GM12801 (cell line): ENCODE results near the gene RAD51B.

Source experiments
- TF ChIP-seq, protein P1 (sequence below): IDR thresholded peaks from one replicate; pipeline ENCODE4 v1.5.1; 2011; ENCODE audit warnings: control low read depth; ENCODE audit not compliant: insufficient read length; ENCODE audit errors: extremely low read depth

Gene RAD51B

DNA sequence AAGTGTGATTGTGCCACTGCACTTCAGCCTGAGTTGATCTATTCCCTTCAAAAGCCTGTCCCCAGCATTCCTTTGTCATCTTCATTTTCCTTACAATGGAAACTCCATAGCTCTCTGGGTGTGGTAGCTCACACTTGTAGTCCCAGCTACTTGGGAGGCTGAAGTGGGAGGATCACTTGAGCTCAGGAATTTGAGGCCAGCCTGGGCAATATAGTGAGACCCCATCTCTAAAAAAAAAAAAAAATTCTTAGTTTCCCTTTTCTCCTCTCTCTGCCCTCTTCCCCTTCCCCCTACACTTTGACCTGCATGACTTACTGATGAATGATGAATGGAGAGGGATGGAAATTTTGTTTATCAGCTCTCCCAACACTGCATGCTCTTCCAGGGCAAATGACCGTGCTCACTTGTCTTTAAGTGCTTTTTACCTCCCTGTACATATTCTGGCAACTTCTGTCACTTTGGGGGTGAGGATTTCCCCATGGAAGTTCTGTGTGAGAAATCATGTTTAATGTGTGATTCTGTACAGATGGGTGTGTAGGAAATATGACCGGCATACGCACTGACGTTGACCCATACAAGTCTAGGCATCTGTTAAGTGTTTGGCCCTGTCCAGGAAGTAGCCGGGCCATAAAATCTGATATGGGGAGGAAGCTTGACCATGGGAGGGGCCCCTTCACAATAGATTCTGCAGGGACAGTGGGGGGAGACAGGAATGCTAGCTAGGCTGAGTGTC is 907.9 kb downstream of the RAD51B start:
- TF ChIP-seq, protein P1, sequence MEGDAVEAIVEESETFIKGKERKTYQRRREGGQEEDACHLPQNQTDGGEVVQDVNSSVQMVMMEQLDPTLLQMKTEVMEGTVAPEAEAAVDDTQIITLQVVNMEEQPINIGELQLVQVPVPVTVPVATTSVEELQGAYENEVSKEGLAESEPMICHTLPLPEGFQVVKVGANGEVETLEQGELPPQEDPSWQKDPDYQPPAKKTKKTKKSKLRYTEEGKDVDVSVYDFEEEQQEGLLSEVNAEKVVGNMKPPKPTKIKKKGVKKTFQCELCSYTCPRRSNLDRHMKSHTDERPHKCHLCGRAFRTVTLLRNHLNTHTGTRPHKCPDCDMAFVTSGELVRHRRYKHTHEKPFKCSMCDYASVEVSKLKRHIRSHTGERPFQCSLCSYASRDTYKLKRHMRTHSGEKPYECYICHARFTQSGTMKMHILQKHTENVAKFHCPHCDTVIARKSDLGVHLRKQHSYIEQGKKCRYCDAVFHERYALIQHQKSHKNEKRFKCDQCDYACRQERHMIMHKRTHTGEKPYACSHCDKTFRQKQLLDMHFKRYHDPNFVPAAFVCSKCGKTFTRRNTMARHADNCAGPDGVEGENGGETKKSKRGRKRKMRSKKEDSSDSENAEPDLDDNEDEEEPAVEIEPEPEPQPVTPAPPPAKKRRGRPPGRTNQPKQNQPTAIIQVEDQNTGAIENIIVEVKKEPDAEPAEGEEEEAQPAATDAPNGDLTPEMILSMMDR, result no peak

GRCh38 chr14:68728342-68729106 is 908.9 kb downstream of the RAD51B start:
- TF ChIP-seq, protein P1, result no peak

- TF ChIP-seq, protein P1, result no peak
These were observed 910.0 kb downstream of the RAD51B start for GRCh38 chr14:68729556-68729955.

- TF ChIP-seq, protein P1, result no peak
These were observed 910.8 kb downstream of the RAD51B start for GRCh38 chr14:68730348-68730747.

DNA sequence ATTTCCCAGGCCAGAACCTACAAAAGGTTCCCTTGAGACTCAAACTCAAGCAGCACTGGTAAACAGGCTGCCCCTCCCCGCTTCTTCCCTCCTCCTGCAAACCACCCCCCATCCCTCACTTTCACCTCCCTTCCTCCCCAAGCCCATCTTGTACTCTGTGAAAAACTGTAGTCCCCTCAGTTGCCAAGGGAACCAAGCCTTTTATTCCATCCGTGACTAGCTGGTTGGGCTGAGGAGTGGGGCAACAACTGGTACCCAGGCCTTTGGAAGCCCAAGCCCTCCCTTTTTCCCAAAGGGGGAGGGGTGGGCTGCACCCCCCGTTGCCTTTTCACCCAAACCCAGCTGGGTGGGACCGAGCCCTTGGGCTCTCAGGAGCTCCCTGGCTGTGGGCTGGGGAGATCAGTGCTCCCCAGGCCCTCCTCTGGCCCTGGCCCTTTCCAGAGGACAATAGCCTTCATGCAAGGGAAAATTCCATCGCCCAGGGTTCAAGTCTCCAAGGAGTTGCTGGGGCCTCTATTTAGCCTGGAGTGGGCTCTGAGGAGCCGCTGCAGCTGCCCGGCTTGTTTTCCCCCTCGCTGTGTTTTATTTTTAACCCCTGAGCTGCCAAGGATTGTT is 911.3 kb downstream of the RAD51B start:
- TF ChIP-seq, protein P1, result no peak

DNA sequence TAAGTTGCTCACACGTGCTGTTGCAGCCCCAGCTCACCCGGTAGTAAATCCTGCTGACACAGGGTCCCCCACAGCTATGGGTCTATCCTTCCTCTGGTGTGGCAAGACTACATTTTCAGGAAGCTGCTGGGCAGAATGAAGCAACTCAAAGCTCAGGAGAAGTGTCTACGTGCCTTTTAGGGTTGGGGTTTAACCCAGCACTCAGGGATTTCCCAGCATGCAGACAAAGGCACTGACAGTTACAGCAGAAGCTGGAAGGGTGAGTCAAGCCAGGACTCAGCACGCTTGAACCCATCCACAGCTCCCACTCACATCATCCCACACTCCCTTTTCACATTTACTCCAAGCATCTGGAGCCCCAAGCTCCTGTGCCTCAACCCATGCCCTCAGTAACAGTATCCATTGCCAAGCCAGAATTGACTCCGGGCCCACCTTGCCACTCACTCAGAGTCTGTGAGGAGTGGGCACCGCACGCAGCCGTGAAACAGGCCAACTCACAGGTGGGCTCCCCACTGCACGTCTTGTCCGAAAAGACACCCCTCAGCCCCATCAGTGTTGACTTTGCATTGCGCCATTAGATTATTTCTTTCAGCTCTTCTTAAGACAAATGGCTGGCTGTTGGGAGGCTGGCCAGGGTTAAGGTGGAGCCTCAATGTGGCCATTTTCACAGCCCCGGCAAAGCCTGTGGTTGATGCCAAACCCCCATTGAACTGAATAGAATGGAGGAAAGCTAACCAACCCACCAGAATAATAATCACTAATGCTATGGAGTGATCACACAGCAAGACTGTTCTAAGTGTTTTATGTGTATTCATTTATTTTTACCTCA is 913.7 kb downstream of the RAD51B start:
- TF ChIP-seq, protein P1, result no peak
